Measurements from ENCODE around the gene DHRSX.

The DHRSX gene

DNA sequence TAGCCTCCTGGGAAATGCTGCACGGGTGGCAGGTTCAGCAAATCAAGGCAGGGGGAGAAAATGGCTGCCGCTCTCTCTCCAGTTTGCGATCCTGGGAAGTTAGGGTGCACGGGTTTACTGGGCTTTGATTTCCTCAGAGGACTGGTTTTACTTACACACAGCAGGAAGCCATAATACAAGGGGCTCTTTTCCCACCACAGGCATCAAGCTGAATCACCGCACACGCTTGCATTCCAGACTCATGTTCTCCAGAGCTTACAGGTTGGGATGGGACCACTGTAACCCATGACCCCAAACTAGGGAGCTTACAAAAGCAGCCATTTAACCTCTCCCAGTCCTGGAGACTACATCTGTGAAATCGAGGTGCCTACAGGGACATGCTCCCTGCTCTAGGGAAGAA is 159.8 kb downstream of the DHRSX start:
- TF ChIP-seq, protein P1, sequence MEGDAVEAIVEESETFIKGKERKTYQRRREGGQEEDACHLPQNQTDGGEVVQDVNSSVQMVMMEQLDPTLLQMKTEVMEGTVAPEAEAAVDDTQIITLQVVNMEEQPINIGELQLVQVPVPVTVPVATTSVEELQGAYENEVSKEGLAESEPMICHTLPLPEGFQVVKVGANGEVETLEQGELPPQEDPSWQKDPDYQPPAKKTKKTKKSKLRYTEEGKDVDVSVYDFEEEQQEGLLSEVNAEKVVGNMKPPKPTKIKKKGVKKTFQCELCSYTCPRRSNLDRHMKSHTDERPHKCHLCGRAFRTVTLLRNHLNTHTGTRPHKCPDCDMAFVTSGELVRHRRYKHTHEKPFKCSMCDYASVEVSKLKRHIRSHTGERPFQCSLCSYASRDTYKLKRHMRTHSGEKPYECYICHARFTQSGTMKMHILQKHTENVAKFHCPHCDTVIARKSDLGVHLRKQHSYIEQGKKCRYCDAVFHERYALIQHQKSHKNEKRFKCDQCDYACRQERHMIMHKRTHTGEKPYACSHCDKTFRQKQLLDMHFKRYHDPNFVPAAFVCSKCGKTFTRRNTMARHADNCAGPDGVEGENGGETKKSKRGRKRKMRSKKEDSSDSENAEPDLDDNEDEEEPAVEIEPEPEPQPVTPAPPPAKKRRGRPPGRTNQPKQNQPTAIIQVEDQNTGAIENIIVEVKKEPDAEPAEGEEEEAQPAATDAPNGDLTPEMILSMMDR (IDR thresholded peaks at IDR 0.05) = no peak
- no peak overlapping the region for H3K4me3 ChIP-seq (ENCODE audit: low read depth in 1 of 2, low read length in 1 of 2)
- H3K36me3 ChIP-seq = no peaks in the 10 kb centered on the region

DNA sequence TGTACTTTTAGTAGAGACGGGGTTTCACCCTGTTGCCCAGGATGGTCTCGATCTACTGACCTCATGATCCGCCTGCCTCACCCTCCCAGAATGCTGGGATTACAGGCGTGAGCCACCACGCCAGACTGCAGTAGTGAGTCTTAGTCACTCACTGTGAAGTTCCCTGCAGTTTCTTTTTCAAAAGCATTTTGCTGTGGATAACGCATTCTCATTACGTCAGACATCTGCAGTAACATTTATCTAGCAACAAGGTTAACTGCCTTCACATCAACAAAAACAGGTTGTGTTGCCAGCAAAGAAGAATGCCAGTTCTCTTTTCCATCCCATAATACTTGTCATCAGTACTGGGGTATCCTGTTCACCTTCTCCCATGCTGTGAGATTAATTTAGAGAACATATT is 164.6 kb downstream of the DHRSX start:
- no peak overlapping the region for H3K27ac ChIP-seq
- H3K4me3 ChIP-seq (ENCODE audit: low read depth in 1 of 2, low read length in 1 of 2) = no peak overlapping the region
- H3K36me3 ChIP-seq = no peaks in the 10 kb centered on the region
- H3K27me3 ChIP-seq = no peaks in the 10 kb centered on the region
- TF ChIP-seq, protein P1 (IDR thresholded peaks at IDR 0.05) = no peak
- peaks cover 9 to 11% of the 10 kb centered on the region in 2 experiments for H3K4me1 ChIP-seq (ENCODE audit: control insufficient read depth in 1 of 2, insufficient read depth in 1 of 2, low read depth in 1 of 2, low read length in 1 of 2)
- H3K9me3 ChIP-seq = no peaks in the 10 kb centered on the region

More for the DNA sequence above, 159.8 kb downstream of the DHRSX start:
- Histone ChIP-seq H3K27ac (no peak overlapping the region), H3K9me3 (no peaks in the 10 kb centered on the region), H3K27me3 (no peaks in the 10 kb centered on the region), H3K4me1 (ENCODE audit: control insufficient read depth in 1 of 2, insufficient read depth in 1 of 2, low read depth in 1 of 2, low read length in 1 of 2) (peaks cover 9 to 19% of the 10 kb centered on the region in 2 experiments)

DNA sequence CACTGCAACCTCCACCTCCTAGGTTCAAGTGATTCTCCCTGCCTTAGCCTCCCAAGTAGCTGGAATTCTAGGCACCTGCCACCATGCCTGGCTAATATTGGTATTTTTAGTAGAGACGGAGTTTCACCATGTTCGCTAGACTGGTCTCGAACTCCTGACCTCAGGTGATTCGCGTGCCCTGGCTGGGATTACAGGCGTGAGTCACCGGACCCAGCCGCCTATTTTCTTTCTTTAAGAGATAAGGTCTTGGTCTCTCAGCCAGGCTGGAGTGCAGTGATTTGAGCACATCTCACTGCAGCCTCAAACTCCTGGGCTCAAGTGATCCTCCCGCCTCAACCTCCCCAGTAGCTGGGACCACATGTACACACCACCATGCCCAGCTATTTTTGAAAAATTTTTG is 166.5 kb downstream of the DHRSX start:
- Histone ChIP-seq H3K27ac (no peak overlapping the region), H3K4me1 (ENCODE audit: control insufficient read depth in 1 of 2, insufficient read depth in 1 of 2, low read depth in 1 of 2, low read length in 1 of 2) (peaks cover 8 to 11% of the 10 kb centered on the region in 2 experiments), H3K36me3 (no peaks in the 10 kb centered on the region), H3K4me3 (ENCODE audit: low read depth in 1 of 2, low read length in 1 of 2) (no peak overlapping the region), H3K9me3 (no peaks in the 10 kb centered on the region), H3K27me3 (no peaks in the 10 kb centered on the region)
- TF ChIP-seq, protein P1 (IDR thresholded peaks at IDR 0.05) = no peak

DNA sequence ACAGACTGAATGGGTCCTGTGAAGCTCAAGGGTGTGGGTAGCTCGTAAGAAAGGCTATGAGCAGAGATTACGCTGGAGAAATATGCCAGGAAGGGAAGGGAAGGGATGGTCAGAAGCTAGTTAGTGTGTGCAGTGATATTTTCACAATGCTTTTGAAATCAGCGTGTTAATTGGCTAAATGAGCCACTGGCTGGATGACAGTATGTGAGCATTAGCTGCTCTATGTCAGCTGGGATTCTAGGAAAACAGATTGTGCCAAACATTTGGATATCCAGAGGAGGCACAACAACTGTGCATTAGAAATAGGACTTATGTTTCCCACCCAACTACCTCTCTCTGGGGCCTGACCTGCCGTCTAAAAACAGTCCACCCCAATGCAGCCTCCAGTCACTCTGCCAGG is 168.5 kb downstream of the DHRSX start:
- H3K36me3 ChIP-seq = no peaks in the 10 kb centered on the region
- H3K4me3 ChIP-seq (ENCODE audit: low read depth in 1 of 2, low read length in 1 of 2) = no peak overlapping the region
- H3K27me3 ChIP-seq = no peaks in the 10 kb centered on the region
- no peaks in the 10 kb centered on the region for H3K9me3 ChIP-seq
- TF ChIP-seq, protein P1 (IDR thresholded peaks at IDR 0.05) = no peak
- peak overlapping the region; percentile 1 for H3K27ac ChIP-seq
- H3K4me1 ChIP-seq (ENCODE audit: control insufficient read depth in 1 of 2, insufficient read depth in 1 of 2, low read depth in 1 of 2, low read length in 1 of 2) = peaks cover 8 to 11% of the 10 kb centered on the region in 2 experiments

DNA sequence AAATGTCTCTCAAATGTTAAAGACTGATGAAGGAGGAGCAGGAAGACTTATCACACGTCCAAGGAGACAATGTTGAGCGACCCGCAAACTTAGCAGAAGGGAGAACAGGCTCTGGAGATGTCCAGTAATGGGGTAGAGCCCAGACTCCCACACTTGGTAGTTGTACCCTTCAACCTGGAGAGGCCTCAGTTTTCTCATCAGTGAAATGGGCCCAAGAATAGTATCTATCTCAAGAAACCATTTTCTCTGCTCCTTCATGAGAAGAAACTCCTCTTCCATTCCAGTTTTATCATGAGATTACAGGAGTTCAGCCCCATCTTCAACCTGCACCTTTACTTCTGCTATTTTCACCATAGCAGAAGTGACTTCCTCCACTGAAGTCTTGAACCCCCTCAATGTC is 169.9 kb downstream of the DHRSX start:
- Histone ChIP-seq H3K27me3 (no peaks in the 10 kb centered on the region), H3K4me3 (ENCODE audit: low read depth in 1 of 2, low read length in 1 of 2) (no peak overlapping the region), H3K36me3 (no peaks in the 10 kb centered on the region), H3K9me3 (no peaks in the 10 kb centered on the region), H3K27ac (peak overlapping the region; percentile 71), H3K4me1 (ENCODE audit: control insufficient read depth in 1 of 2, insufficient read depth in 1 of 2, low read depth in 1 of 2, low read length in 1 of 2) (peaks cover 8 to 11% of the 10 kb centered on the region in 2 experiments)
- TF ChIP-seq, protein P1 (IDR thresholded peaks at IDR 0.05) = no peak

DNA sequence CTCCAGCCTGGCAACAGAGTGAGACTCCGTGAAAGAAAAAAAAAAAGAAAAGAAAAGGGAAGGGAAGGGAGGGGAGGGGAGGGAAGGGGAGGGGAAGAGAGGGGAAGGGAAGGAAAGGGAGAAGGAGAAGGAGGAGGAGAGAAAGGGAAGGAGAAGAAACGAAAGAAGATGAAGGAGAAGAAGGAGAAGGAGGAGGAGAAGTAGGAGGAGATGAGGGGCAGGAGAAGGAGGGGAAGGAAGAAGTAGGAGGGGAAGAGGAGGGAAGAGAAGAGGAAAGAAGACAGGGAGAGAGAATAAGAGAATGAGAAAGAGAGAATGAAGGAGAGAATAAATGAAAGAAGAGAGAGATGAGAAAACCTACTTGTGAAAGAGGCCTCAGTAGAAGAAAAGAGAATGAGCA is 170.3 kb downstream of the DHRSX start:
- Histone ChIP-seq H3K27ac (peak overlapping the region; percentile 71), H3K4me1 (ENCODE audit: control insufficient read depth in 1 of 2, insufficient read depth in 1 of 2, low read depth in 1 of 2, low read length in 1 of 2) (peaks cover 8 to 11% of the 10 kb centered on the region in 2 experiments), H3K36me3 (no peaks in the 10 kb centered on the region), H3K9me3 (no peaks in the 10 kb centered on the region), H3K27me3 (no peaks in the 10 kb centered on the region), H3K4me3 (ENCODE audit: low read depth in 1 of 2, low read length in 1 of 2) (no peak overlapping the region)
- TF ChIP-seq, protein P1 (IDR thresholded peaks at IDR 0.05) = no peak
